HG03159 (cell line): ENCODE results near the gene SNAPC2.
A peak's percentile ranks its signal among the peaks of the same experiment; 100 is the strongest.
"Not testable (repeated sequence)": the region's sequence is repeated elsewhere in the genome, so short reads cannot be mapped to it uniquely, and the experiment has no call there.

ENCODE experiments used
- ATAC-seq: cut with Tn5 transposase; IDR thresholded peaks from one replicate; pipeline ENCODE4 v1.9.1; 2021; ENCODE audit warnings: mild to moderate bottlenecking, moderate library complexity; ENCODE audit not compliant: unreplicated experiment

The SNAPC2 gene

GRCh38 chr19:7931221-7932061 lies 11.3 kb downstream of the SNAPC2 start:
- no peak for ATAC-seq

GRCh38 chr19:7932276-7932929 lies 12.3 kb downstream of the SNAPC2 start:
- ATAC-seq = no peak

- ATAC-seq = no peak
These were observed 12.8 kb downstream of the SNAPC2 start for GRCh38 chr19:7932930-7933300.

- ATAC-seq = no peak
These were observed 13.3 kb downstream of the SNAPC2 start for GRCh38 chr19:7933411-7933810.

- ATAC-seq = no peak
These were observed 13.9 kb downstream of the SNAPC2 start for GRCh38 chr19:7933828-7934725.

- ATAC-seq = no peak
These were observed 14.6 kb downstream of the SNAPC2 start for GRCh38 chr19:7934766-7935165.

GRCh38 chr19:7940841-7941240 lies 20.7 kb downstream of the SNAPC2 start:
- ATAC-seq = no peak

- ATAC-seq = no peak
These were observed 21.9 kb downstream of the SNAPC2 start for GRCh38 chr19:7941895-7942596.

- ATAC-seq = no peak
These were observed 22.9 kb downstream of the SNAPC2 start for GRCh38 chr19:7942981-7943443.

- peak; percentile 92 for ATAC-seq
These were observed 23.5 kb downstream of the SNAPC2 start, which contains the start of gene TIMM44 for GRCh38 chr19:7943444-7944176. Gene TIMM44 (minus strand): TSS chr19:7943666. CDS start chr19:7943651, 15 bp downstream.

- peak; percentile 36 for ATAC-seq
These were observed 24.1 kb downstream of the SNAPC2 start for GRCh38 chr19:7944177-7944761.

- ATAC-seq = no peak
These were observed 27.8 kb downstream of the SNAPC2 start for GRCh38 chr19:7947939-7948338.

- no peak for ATAC-seq
These were observed 32.9 kb downstream of the SNAPC2 start for GRCh38 chr19:7953060-7953459.

- ATAC-seq = no peak
These were observed 33.4 kb downstream of the SNAPC2 start for GRCh38 chr19:7953576-7953975.

- no peak for ATAC-seq
These were observed 35.6 kb downstream of the SNAPC2 start for GRCh38 chr19:7955696-7956095.

- ATAC-seq = no peak
These were observed 39.1 kb downstream of the SNAPC2 start for GRCh38 chr19:7959211-7959610.

- ATAC-seq = not testable (repeated sequence)
These were observed 40.9 kb downstream of the SNAPC2 start for GRCh38 chr19:7961082-7961481.

- no peak for ATAC-seq
These were observed 41.9 kb downstream of the SNAPC2 start for GRCh38 chr19:7961920-7962626.
